HG02763 (cell line): ENCODE results near the gene RAI14.

ENCODE experiments used
- ATAC-seq: cut with Tn5 transposase; IDR thresholded peaks from one replicate; pipeline ENCODE4 v1.9.1; 2021; ENCODE audit warnings: mild to moderate bottlenecking, moderate library complexity; ENCODE audit not compliant: unreplicated experiment

The RAI14 gene

GRCh38 chr5:34656001-34656699, at the start of gene RAI14:
Gene RAI14, plus strand, starts transcription at chr5:34656328. Its CDS starts 30,592 bp downstream, at chr5:34686920.
- no peak for ATAC-seq

DNA sequence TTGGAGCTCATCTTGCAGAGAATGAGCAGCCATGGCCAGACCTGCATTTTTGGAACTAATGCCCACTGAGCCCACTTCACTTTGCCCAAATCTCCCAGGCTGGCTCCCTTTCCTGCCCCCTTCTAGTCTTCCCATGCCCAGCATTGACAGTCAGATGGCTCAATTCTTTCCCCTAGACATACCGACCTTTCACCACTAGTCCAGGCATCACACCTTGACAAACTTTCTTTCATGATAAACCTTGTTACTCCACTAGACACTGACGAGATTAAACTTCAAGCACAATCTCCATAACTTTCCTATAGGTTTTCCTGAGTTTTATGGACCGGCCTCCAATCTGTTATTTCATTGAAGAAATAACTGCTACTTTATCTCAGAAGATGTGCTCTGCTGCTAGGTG, 47.8 kb upstream of the RAI14 start:
- no peak for ATAC-seq

DNA sequence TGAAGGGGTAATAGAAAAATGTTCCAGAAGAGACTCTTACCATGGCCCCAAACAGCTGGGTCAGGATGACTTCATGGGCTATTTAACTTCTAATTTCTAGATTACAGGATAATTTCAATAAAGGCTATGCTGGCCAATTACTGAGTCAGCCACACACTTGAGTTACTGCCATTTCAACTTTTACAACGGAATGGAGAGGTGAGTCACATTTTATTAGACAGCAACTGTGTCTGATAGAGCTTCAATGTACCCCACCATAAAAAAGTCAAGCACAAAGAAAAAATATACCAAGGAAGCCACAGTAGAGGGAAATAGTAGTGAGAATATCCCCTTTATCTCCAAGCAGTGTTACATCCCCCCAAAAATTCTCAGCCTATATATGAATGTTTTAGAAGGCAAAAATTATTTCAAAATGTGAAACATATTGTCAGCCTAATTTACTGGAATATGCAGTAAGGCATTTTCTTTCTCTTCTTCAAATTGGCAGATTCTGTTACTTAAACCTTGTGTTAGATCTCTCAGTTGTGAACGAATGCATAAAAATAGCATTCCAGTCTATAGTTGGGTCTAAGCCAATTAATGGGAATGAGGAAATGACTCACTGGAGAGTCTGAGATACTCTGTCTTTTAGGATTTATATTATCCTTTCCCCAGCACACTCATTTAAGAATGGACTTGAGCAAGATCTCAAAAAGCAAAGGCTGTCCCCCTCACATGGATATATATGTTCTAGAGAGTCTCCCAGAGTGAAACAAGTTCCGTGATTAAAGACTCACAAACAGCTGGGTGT, 47.1 kb upstream of the RAI14 start:
- ATAC-seq, result no peak

DNA sequence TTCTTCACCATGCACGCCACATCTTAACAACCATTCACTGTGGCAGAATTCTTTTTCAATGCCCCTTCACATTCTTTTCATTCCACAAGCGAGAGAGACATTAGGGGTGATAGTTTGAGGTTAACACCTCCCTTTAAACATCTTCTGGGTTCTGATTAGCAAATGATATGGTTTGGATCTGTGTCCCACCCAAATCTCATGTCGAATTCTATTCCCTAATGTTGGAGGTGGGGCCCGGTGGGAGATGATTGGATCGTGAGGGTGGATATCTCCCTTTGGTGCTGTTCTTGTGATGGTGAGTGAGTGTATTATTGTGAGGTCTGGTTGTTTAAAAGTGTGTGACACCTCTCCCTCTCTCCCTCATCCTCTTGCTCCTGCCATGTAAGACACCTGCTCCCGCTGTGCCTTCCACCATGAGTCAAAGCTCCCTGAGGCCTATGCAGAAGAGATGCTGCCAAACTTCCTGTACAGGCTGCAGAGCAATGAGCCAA, 46.1 kb upstream of the RAI14 start:
- ATAC-seq, result no peak

DNA sequence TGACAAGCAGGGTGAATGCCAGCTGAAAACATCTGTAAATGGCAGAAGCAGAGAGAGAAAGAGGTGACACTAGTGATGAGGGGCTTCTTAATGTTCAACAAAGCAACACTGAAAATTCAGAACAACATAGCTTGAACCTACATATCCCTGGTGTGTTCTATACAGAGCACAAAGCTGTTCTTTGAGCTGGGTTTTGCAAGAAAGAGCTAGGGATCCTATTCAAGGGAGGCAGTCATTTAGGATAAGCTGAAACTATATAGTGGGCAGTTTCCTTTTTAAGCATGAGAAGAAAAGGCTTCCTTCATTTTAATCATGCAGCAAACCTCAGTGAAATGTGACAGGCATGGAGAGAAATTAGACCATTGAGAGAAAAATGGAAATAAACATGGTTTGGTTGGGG, 45.6 kb upstream of the RAI14 start:
- ATAC-seq, result no peak

DNA sequence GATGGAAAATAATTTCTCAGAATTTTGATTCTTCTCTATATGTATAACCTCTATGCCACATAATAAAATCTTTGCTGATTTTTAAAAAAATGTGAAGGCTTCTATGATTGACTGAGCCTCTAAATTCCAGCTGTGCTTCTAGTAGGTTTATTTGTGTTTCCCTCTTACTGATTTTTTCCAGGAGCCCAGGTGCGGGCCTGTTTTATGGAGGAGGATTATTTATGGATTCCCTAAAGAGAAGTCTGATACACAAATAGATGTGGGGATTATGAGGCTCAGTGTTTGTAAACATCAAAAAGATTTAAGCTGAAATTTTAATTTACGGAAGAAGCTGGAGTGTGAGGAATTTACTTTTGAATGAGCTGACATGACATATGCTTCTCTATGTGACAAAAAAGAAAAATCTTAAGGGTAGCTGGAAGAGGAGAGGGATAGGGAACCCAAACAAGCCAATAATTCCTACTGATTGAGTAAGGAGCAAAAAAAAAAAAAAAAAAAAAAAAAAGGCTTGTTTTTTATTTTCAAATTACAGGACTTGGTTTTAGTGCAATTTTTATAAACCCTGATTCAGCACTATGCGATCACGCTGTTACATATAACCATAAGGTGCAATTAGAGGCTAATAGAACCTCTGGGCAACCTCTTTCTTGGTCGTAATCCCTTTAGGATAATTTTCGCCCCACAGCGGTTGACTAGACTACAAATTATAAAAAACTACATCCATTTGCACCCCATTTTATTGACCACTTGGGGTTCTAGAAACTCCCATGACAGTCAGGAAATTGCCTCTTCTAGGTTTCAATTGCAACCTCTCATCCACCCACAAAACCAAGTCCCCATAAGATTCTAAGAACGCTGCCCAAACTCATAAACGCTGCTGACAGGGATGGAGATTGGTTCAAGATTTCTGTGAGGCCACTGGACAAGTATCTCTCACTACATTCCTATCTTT, 44.4 kb upstream of the RAI14 start:
- ATAC-seq, result no peak

DNA sequence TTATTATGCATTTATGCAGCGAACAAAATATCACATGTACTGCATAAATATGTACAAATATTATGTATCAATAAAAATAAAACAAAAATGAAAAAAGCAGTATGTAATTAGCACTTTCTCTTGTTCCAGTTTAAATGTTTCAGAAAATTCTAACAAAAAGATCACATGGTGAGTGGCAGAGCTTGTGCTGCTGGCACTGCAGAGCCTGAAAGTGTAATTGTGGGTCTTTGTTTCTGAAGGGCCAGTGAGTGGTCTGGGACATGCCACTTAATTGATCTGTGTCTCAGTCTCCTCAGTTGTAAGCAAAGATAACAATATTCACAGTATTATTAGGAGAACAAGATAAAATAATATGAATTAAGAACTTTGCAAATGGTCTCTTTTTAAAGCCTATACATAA, 39.5 kb upstream of the RAI14 start:
- no peak for ATAC-seq

- no peak for ATAC-seq
Observed at GRCh38 chr5:34618371-34619065, 37.6 kb upstream of the RAI14 start.

DNA sequence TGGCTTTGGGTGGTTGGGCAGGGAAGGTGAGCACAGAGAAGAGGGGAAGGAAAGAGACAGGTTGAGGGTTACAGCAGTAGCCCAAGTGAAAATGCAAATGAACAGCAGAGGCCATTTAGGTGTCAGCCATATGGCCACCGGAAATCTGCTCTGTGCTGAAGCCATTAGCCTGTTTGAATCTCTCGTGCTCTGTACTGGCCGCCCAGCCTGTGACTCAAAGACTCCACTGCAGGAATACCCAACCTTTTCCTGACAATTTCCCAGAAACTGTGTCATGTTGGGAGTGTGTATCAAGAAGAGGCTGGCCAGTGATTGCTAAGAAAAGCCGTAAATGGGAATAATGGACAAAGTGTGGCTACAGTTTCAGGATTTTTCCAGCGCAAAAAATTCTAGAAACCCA, 35.9 kb upstream of the RAI14 start:
- ATAC-seq, result no peak

GRCh38 chr5:34621277-34622097, 34.6 kb upstream of the RAI14 start:
- ATAC-seq, result no peak

DNA sequence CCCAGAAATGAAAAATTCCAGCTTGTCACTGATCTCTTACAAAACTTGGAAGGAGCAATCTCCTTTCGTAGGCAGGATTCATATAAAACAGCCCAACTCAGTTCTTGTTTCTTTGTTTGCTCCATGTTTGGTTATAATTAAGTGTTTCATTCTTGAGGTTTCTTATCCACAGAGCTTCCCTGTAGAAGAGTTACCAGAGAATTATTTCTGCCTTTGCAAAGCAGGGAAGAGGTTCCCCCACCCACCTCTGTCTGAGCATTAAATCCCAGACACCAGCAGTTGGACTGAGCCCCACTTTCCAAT, 34.1 kb upstream of the RAI14 start:
- no peak for ATAC-seq

- no peak for ATAC-seq
Observed at GRCh38 chr5:34624691-34625090, 31.4 kb upstream of the RAI14 start.

DNA sequence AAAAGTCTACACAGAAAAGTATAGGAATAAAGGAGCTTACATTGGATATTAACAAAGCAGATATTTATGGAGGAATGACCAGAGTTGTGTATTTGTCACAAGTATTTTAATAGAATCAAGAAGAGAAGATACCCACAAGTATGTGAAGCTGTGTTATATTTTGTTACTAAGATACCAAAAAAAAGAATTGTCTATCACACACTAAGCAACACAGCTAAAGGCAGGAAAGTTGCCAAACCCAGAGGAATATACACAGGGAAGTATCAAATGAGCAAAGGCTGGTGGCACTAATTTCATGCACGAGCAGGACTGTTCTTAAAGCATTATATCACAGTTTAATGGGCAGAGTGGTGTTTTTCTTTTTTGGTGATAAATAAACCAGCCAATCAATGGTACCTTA, 30.9 kb upstream of the RAI14 start:
- no peak for ATAC-seq

GRCh38 chr5:34626036-34626435, 30.1 kb upstream of the RAI14 start:
- no peak for ATAC-seq

DNA sequence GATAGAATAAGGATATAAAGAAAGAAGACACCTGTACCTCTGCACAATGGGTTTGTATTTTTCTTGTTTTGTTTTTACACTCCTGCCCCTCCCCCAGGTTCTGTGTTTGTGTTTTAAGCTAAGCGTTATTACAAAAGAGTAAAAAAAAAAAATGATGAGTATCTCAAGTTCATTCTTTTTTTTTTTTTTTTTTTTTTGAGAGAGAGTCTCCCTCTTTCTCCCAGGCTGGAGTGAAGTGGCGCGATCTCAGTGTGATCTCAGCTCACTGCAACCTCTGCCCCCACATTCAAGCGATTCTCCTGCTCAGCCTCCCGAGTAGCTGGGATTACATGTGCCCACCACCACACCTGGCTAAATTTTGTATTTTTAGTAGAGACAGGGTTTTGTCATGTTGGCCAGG, 29.4 kb upstream of the RAI14 start:
- ATAC-seq, result no peak

DNA sequence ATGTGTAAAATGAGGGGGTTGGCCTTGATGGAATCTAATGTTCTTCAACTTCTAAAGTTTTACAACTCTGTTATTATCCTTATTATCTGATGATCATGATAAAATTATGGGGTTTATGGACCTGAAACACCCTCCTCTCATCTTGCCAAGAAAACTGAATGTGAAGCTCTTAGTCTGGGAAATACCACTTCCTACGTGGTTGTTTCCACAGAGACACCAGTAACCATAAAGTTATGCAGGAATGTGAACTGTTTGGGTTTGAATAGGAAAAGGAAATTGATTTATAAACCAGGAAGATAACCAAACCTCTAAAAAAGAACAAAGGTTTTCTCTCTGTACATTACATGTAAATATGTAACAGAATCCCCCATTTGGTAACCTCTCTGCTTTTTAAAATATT, 28.3 kb upstream of the RAI14 start:
- ATAC-seq, result no peak

- ATAC-seq, result no peak
Observed at GRCh38 chr5:34628373-34628772, 27.8 kb upstream of the RAI14 start.

DNA sequence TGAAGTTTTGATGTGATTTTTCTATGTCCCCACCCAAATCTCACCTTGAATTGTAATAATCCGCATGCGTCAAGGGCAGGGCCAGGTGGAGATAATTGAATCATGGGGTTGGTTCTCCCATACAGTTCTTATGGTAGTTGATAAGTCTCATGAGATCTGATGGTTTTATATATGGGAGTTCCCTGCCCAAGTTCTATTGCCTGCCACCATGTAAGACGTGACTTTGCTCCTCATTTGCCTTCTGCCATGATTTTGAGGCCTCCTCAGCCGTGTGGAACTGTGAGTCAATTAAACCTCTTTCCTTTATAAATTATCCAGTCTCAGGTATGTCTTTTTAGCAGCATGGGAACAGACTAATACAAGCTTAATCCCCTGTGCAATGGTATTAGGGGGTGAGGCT, 25.5 kb upstream of the RAI14 start:
- no peak for ATAC-seq

GRCh38 chr5:34632807-34633422, 23.2 kb upstream of the RAI14 start:
- no peak for ATAC-seq
